ENCODE measurements around the gene GLG1.
A peak's percentile ranks its signal among the peaks of the same experiment; 100 is the strongest.
"Not testable (repeated sequence)": the region's sequence is repeated elsewhere in the genome, so short reads cannot be mapped to it uniquely, and the experiment has no call there.

Gene GLG1

GRCh38 chr16:74606521-74607309 is at the start of gene GLG1:
TSS of gene GLG1 (minus strand) at chr16:74607114. CDS start at chr16:74607094, 20 bp downstream.
- DNase-seq: peak; percentile 82 to 89

GRCh38 chr16:74654536-74655050 is 47.7 kb upstream of the GLG1 start:
- no peak for DNase-seq

GRCh38 chr16:74652883-74653282 is 46.0 kb upstream of the GLG1 start:
- not testable (repeated sequence) for DNase-seq

- no peak for DNase-seq
Observed at GRCh38 chr16:74652249-74652648, 45.3 kb upstream of the GLG1 start.

GRCh38 chr16:74651841-74652240 is 44.9 kb upstream of the GLG1 start:
- no peak for DNase-seq

- DNase-seq: peak in 1 of 2 experiments; percentile 1
Observed at GRCh38 chr16:74650966-74651567, 44.2 kb upstream of the GLG1 start.

- no peak for DNase-seq
Observed at GRCh38 chr16:74649839-74650504, 43.1 kb upstream of the GLG1 start.

GRCh38 chr16:74641969-74642368 is 35.1 kb upstream of the GLG1 start:
- DNase-seq: no peak

GRCh38 chr16:74637742-74638453 is 31.0 kb upstream of the GLG1 start:
- DNase-seq: no peak

GRCh38 chr16:74635303-74635702 is 28.4 kb upstream of the GLG1 start:
- DNase-seq: no peak

- no peak for DNase-seq
Observed at GRCh38 chr16:74633686-74634085, 26.8 kb upstream of the GLG1 start.

GRCh38 chr16:74627506-74628220 is 20.7 kb upstream of the GLG1 start:
- DNase-seq: no peak

GRCh38 chr16:74626741-74627416 is 20.0 kb upstream of the GLG1 start:
- no peak for DNase-seq

- no peak for DNase-seq
Observed at GRCh38 chr16:74625500-74626350, 18.8 kb upstream of the GLG1 start.

- DNase-seq: no peak
Observed at GRCh38 chr16:74623839-74624235, 16.9 kb upstream of the GLG1 start.

GRCh38 chr16:74623214-74623838 is 16.4 kb upstream of the GLG1 start:
- DNase-seq: peak; percentile 15 to 33

- no peak for DNase-seq
Observed at GRCh38 chr16:74622005-74622404, 15.1 kb upstream of the GLG1 start.

- no peak for DNase-seq
Observed at GRCh38 chr16:74617206-74617788, 10.4 kb upstream of the GLG1 start.

GRCh38 chr16:74611721-74612120 is 4.8 kb upstream of the GLG1 start:
- DNase-seq: no peak

GRCh38 chr16:74608944-74609343 is 2.0 kb upstream of the GLG1 start:
- no peak for DNase-seq
